K562 (cell line): Measurements from ENCODE around the gene COL4A2. TPM values are rescaled to one million over a fixed set of nuclear protein-coding genes. Genes with fewer than 3 reads are reported as not detected.

ENCODE experiments used
- ATAC-seq: fragments of 200-7000 bp; cut with Tn5 transposase; 3 replicates; pipeline ENCODE4 v1.9.1; 2020; ENCODE audit warnings: moderate library complexity
- BruUV-seq: library from RNA; stranded (reverse); fragments of 400-500 nt; replicated peaks from 2 replicates; lab custom pipeline; 2021; lab: Mats Ljungman, UMichigan
- CTCF ChIA-PET: fragments of 300-600 bp; formaldehyde crosslinking; extraction: SDS; loops from one replicate; lab custom pipeline; 2021; ENCODE audit warnings: low intra/inter-chr PET ratio; lab: Yijun Ruan, JAX
- POLR2A ChIA-PET: fragments of 300-600, 350-650 bp; sonication (Branson Sonifier 250); formaldehyde crosslinking; extraction: SDS; loops from one replicate; lab custom pipeline; 2021; ENCODE audit warnings: antibody characterized with exemption, inconsistent platforms; lab: Yijun Ruan, JAX
- DNase-seq, 4 experiments: peaks; one replicate each; pipeline versions ENCODE4 v3.0.0 to v3.0.0-alpha.2; 2011 to 2018; ENCODE audit warnings: low spot score in 3 of 4, mixed read lengths in 3 of 4; ENCODE audit errors: extremely low read depth in 1 of 4
- FAIRE-seq: peaks from 2 replicates; lab custom pipeline; 2011; peaks lifted over from hg19 to GRCh38; lab: Jason Lieb, UNC
- H2AFZ ChIP-seq: 2 replicates; pipeline ENCODE4 v1.6.0; 2011; ENCODE audit warnings: low read depth, low read length, control low read depth, inconsistent platforms
- H3K27ac ChIP-seq: fragments of 200-600 bp; 3 replicates; pipeline ENCODE4 v1.8.0; 2011; ENCODE audit warnings: low read depth, mild to moderate bottlenecking, control low read depth, inconsistent platforms, low read length, moderate library complexity, mixed read lengths; ENCODE audit errors: extremely low read depth
- H3K27me3 ChIP-seq, 2 experiments: fragments of 300-600 bp in 1 of 2; 2 replicates in 1 of 2; 3 replicates in 1 of 2; pipeline versions ENCODE4 v1.6.0 to v1.8.0; 2011; ENCODE audit warnings: inconsistent platforms in 2 of 2, low read length in 2 of 2, mild to moderate bottlenecking in 1 of 2, mixed read lengths in 1 of 2, moderate library complexity in 1 of 2; ENCODE audit not compliant: control insufficient read depth in 2 of 2, insufficient read depth in 2 of 2
- H3K36me3 ChIP-seq: fragments of 300-600 bp; 3 replicates; pipeline ENCODE4 v1.8.0; 2011; ENCODE audit warnings: mild to moderate bottlenecking, low read length, inconsistent platforms; ENCODE audit not compliant: control insufficient read depth, insufficient read depth
- H3K4me1 ChIP-seq, 2 experiments: fragments of 200-600 bp in 1 of 2; replicated peaks in 1 of 2; 2 replicates in 1 of 2; 3 replicates in 1 of 2; pipeline versions ENCODE4 v1.5.1 to v1.8.0; 2011; ENCODE audit warnings: inconsistent platforms in 2 of 2, low read length in 2 of 2, mild to moderate bottlenecking in 1 of 2, mixed read lengths in 1 of 2, moderate library complexity in 1 of 2; ENCODE audit not compliant: control insufficient read depth in 2 of 2, insufficient read depth in 2 of 2
- H3K4me2 ChIP-seq: 2 replicates; pipeline ENCODE4 v1.6.1; 2011; ENCODE audit warnings: low read length, control low read depth, inconsistent platforms, mixed read lengths; ENCODE audit not compliant: insufficient read depth
- H3K4me3 ChIP-seq: fragments of 200-600 bp; sonication (generic), shearing (Covaris generic); 2 replicates; pipeline ENCODE4 v1.5.1; 2016; ENCODE audit warnings: control low read depth, inconsistent platforms
- H3K79me2 ChIP-seq: fragments of 200-600 bp; 3 replicates; pipeline ENCODE4 v1.8.0; 2011; ENCODE audit warnings: low read length, inconsistent platforms; ENCODE audit not compliant: control insufficient read depth, insufficient read depth
- H3K9ac ChIP-seq, 2 experiments: 2 replicates each; pipeline versions ENCODE4 v1.6.0 to v1.6.1; 2011; ENCODE audit warnings: low read depth in 2 of 2, low read length in 2 of 2, control low read depth in 1 of 2, inconsistent platforms in 1 of 2, mild to moderate bottlenecking in 1 of 2, mixed read lengths in 1 of 2; ENCODE audit not compliant: insufficient read depth in 1 of 2
- H3K9me1 ChIP-seq: one replicate; pipeline ENCODE4 v1.6.0; 2011; ENCODE audit warnings: inconsistent platforms, mild to moderate bottlenecking, low read length, moderate library complexity; ENCODE audit not compliant: control insufficient read depth, insufficient read depth
- H3K9me3 ChIP-seq: replicated peaks from 2 replicates; pipeline ENCODE4 v1.5.1; 2011; ENCODE audit warnings: low read depth, low read length, inconsistent platforms; ENCODE audit not compliant: control insufficient read depth, insufficient read depth
- H4K20me1 ChIP-seq: replicated peaks from 2 replicates; pipeline ENCODE4 v1.6.1; 2011; ENCODE audit warnings: low read length, inconsistent platforms, mixed read lengths; ENCODE audit not compliant: control insufficient read depth, insufficient read depth
- ADNP ChIP-seq: fragments of 200-800 bp; sonication (Bioruptor generic); IDR thresholded peaks from 2 replicates; pipeline ENCODE4 v1.6.1; 2016; ENCODE audit warnings: missing genetic modification characterization, missing compliant biosample characterization
- BRF1 ChIP-seq: IDR thresholded peaks from 3 replicates; pipeline ENCODE4 v1.6.1; 2011; ENCODE audit warnings: borderline replicate concordance, mild to moderate bottlenecking; ENCODE audit not compliant: insufficient read length; ENCODE audit errors: extremely low read depth
- CREB3L1 ChIP-seq: fragments of 450-650 bp; IDR thresholded peaks from 2 replicates; pipeline ENCODE4 v1.6.1; 2014; ENCODE audit warnings: low read depth, mild to moderate bottlenecking, moderate library complexity, borderline replicate concordance
- ETV6 ChIP-seq, 3 experiments: fragments of 150-350 bp in 1 of 3; sonication (generic) in 1 of 3; formaldehyde crosslinking in 1 of 3; IDR thresholded peaks; 2 replicates each; pipeline versions ENCODE4 v1.6.1 to v1.8.0; 2014 to 2022; ENCODE audit warnings: borderline replicate concordance in 2 of 3, low read depth in 2 of 3, antibody characterized with exemption in 1 of 3, low read length in 1 of 3, mild to moderate bottlenecking in 1 of 3, missing genetic modification reagents in 1 of 3
- GMEB1 ChIP-seq: fragments of 250-450 bp; sonication (Bioruptor Pico); IDR thresholded peaks from 2 replicates; pipeline ENCODE4 v1.4.0; 2020; ENCODE audit warnings: mild to moderate bottlenecking
- HMG20B ChIP-seq: fragments of 250-450 bp; sonication (Bioruptor Pico); IDR thresholded peaks from 2 replicates; pipeline ENCODE4 v1.5.0; 2021; ENCODE audit warnings: mild to moderate bottlenecking
- HOXB6 ChIP-seq: fragments of 250-450 bp; sonication (Bioruptor Pico); IDR thresholded peaks from 2 replicates; pipeline ENCODE4 v1.5.1; 2022; ENCODE audit warnings: mild to moderate bottlenecking, borderline replicate concordance
- IFI16 ChIP-seq: fragments of 250-450 bp; sonication (Bioruptor Pico); IDR thresholded peaks from 2 replicates; pipeline ENCODE4 v2.1.2; 2022; ENCODE audit warnings: mild to moderate bottlenecking, inconsistent platforms
- KDM5B ChIP-seq: fragments of 200-600 bp; sonication (generic); IDR thresholded peaks from 2 replicates; pipeline ENCODE4 v1.6.1; 2012; ENCODE audit warnings: low read depth, mild to moderate bottlenecking, moderate library complexity, low read length, control low read depth, inconsistent platforms; ENCODE audit not compliant: insufficient replicate concordance
- L3MBTL2 ChIP-seq: fragments of 450-650 bp; IDR thresholded peaks from 2 replicates; pipeline ENCODE4 v1.6.1; 2016; ENCODE audit warnings: mild to moderate bottlenecking, moderate library complexity
- POLR2G ChIP-seq: fragments of 200-400 bp; formaldehyde crosslinking; IDR thresholded peaks from 2 replicates; pipeline ENCODE4 v1.6.1; 2017; ENCODE audit warnings: low read depth, mild to moderate bottlenecking, antibody characterized with exemption, low read length, moderate library complexity
- SAP30 ChIP-seq: fragments of 200-600 bp; sonication (generic); IDR thresholded peaks from 2 replicates; pipeline ENCODE4 v1.6.1; 2012; ENCODE audit warnings: borderline replicate concordance, low read depth, mild to moderate bottlenecking, moderate library complexity, low read length, control low read depth, inconsistent platforms; ENCODE audit not compliant: insufficient read depth, poor library complexity, severe bottlenecking
- ZBTB17 ChIP-seq: fragments of 450-650 bp; formaldehyde crosslinking; IDR thresholded peaks from 2 replicates; pipeline ENCODE4 v1.4.0; 2020; ENCODE audit warnings: mild to moderate bottlenecking
- ZFX ChIP-seq: sonication (generic); formaldehyde crosslinking; IDR thresholded peaks from 2 replicates; pipeline ENCODE4 v1.8.0; 2022; ENCODE audit warnings: mild to moderate bottlenecking, missing genetic modification reagents, moderate library complexity
- ZNF436 ChIP-seq: fragments of 250-450, 450-650 bp; sonication (Bioruptor Pico); formaldehyde crosslinking; IDR thresholded peaks from 2 replicates; pipeline ENCODE4 v1.7.0; 2020; ENCODE audit warnings: mild to moderate bottlenecking
- WGBS: fragments of 100-300 bp; shearing (Covaris generic); methylation state at CpG from one replicate; pipeline ENCODE4 v1.1.6; 2016; ENCODE audit warnings: low coverage, mixed read lengths; ENCODE audit not compliant: insufficient coverage; ENCODE audit errors: missing lambda C conversion rate; 5-methylcytosine and 5-hydroxymethylcytosine counted together
- in situ Hi-C: fragments of 300-500 bp; cut with MboI; formaldehyde crosslinking; loops from 4 replicates; pipeline ENCODE4 v1.15.0; 2018; ENCODE audit warnings: inconsistent platforms, mixed read lengths
- intact Hi-C: fragments of 100-400 bp; cut with micrococcal nuclease; formaldehyde crosslinking; loops from 2 replicates; pipeline ENCODE4 v1.14.2; 2022
- polyA plus RNA-seq, 8 experiments: library from polyadenylated mRNA; depleted of rRNA in 4 of 8; stranded (reverse) in 5 of 8; unstranded in 3 of 8; fragments of >200 nt; fragmentation: Nextera tagmentation in 2 of 8; fragmentation: Illumina TruSeq in 1 of 8; extraction: Ambion mirVana in 2 of 8; extraction: Trizol in 1 of 8; gene quantifications; 2 replicates each; pipeline versions ENCODE4 v1.2.1 to v1.2.3, GENCODE V29; 2011 to 2014; ENCODE audit warnings: inconsistent platforms in 1 of 8, missing spikeins in 1 of 8
- total RNA-seq, 7 experiments: library from RNA; depleted of rRNA in 6 of 7; stranded (reverse); fragments of >200 nt in 6 of 7; fragmentation: Illumina TruSeq in 2 of 7; extraction: Trizol in 2 of 7; gene quantifications; 2 replicates each; pipeline versions ENCODE4 v1.2.1 to v1.2.3, GENCODE V29; 2011 to 2021; ENCODE audit warnings: low replicate concordance in 1 of 7

The COL4A2 gene
- total and polyA plus RNA-seq, 9 of the 15 experiments (the other 6 are each of a cell fraction or from before 2014, with no cell fraction given): 0.13 to 15.2 (median 8.1) TPM

DNA sequence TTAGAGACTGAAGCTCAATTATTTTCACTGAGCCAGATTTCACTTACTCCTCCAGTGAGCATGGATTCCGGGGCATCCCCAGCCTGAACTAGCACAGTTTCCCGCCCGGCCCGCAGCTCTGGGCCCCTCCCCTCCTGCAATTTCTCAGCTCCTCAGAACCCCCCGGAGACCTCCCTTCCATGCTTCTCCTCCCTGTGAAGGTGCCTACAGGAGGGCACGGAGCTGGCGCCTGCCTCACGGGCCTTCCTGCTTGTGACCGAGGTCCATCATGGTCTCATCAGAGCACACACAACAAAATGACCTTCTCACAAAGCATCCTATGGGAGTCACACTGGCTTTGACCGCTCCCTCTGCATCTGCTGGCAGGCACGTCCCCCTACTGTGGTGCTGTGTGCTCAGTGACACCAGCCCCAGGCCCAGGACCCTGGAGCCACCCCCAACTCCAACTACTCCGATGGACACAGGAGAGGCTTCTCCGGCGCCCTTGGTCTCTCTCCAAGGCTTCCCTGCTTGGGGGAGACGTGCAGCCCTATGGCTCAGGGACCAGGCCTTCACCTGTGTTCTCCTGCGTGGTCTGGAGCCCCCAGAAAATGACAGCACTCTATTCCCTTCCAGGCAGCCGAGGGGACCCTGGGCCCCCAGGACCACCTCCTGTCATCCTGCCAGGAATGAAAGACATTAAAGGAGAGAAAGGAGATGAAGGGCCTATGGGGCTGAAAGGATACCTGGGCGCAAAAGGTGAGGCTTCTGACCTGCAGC is 177.4 kb downstream of the COL4A2 start:
- no TSS peak for BruUV-seq
- H3K27ac ChIP-seq: no peak overlapping the region
- TF ChIP-seq POLR2G: no peak
- no peak for TF ChIP-seq GMEB1 (CRISPR knock-in tag)
- TF ChIP-seq SAP30: no peak
- TF ChIP-seq ADNP: no peak
- TF ChIP-seq ZNF436: no peak
- no peak for TF ChIP-seq ZFX (CRISPR knock-in tag)
- no peak for TF ChIP-seq IFI16 (CRISPR knock-in tag)
- TF ChIP-seq KDM5B: no peak
- TF ChIP-seq CREB3L1: no peak
- TF ChIP-seq HOXB6 (CRISPR knock-in tag): no peak
- no peak for TF ChIP-seq ETV6 (IDR thresholded peaks at IDR 0.05; ENCODE audit: borderline replicate concordance in 1 of 2, low read depth in 2 of 2, low read length in 1 of 2)
- TF ChIP-seq ETV6 (CRISPR knock-in tag; IDR thresholded peaks at IDR 0.05; ENCODE audit: borderline replicate concordance): no peak
- no peak for TF ChIP-seq HMG20B (CRISPR knock-in tag)
- TF ChIP-seq L3MBTL2: no peak
- TF ChIP-seq BRF1: no peak
- TF ChIP-seq ZBTB17 (CRISPR knock-in tag): no peak

More for the DNA sequence above, 177.4 kb downstream of the COL4A2 start:
- 18% methylated on average over 7 of the region's 18 CpGs for WGBS
- ChIA-PET CTCF (no interaction called here), POLR2A (interaction anchor here (0.6 to 0.7 kb wide), 2 partner anchors 16 to 80 kb away, joined by 3 read pairs; no protein-coding TSS in a partner anchor)
- Histone ChIP-seq H3K36me3 (no peaks in the 10 kb centered on the region), H3K9ac (no peak overlapping the region), H3K9me1 (peaks cover 3% of the 10 kb centered on the region), H3K27me3 (peaks cover 0 to 6% of the 10 kb centered on the region in 2 experiments; a peak in 2 of 5 replicates), H4K20me1 (no peaks in the 10 kb centered on the region), H3K4me2 (no peak overlapping the region), H3K4me1 (peaks cover 8 to 11% of the 10 kb centered on the region in 2 experiments; a peak in 4 of 5 replicates), H3K9me3 (no peaks in the 10 kb centered on the region), H2AFZ (no peak overlapping the region), H3K4me3 (no peak overlapping the region), H3K79me2 (no peaks in the 10 kb centered on the region)
- intact Hi-C loops: no loop called here
- in situ Hi-C loops: no loop called here
- ATAC-seq (no peak), FAIRE-seq (no peak), DNase-seq (no peak)
